Fibroblast of upper back skin (primary cell): ENCODE measurements around the gene CCNI.

Experiments used
- DNase-seq: peaks from one replicate; pipeline ENCODE4 v3.0.0-alpha.2; 2013

CCNI gene

GRCh38 chr4:77001907-77002306 is 73.9 kb downstream of the CCNI start:
- peak; percentile 70 for DNase-seq

- peak; percentile 90 for DNase-seq
Observed at GRCh38 chr4:76998251-76998901, 77.4 kb downstream of the CCNI start.

GRCh38 chr4:76997532-76997931 is 78.3 kb downstream of the CCNI start:
- no peak for DNase-seq
